Measurements from ENCODE around the gene GPR68. TPM values are rescaled to one million over a fixed set of nuclear protein-coding genes. Genes with fewer than 3 reads are reported as not detected.

Gene GPR68
- total RNA-seq, 1 donor, result 8.0 TPM

DNA sequence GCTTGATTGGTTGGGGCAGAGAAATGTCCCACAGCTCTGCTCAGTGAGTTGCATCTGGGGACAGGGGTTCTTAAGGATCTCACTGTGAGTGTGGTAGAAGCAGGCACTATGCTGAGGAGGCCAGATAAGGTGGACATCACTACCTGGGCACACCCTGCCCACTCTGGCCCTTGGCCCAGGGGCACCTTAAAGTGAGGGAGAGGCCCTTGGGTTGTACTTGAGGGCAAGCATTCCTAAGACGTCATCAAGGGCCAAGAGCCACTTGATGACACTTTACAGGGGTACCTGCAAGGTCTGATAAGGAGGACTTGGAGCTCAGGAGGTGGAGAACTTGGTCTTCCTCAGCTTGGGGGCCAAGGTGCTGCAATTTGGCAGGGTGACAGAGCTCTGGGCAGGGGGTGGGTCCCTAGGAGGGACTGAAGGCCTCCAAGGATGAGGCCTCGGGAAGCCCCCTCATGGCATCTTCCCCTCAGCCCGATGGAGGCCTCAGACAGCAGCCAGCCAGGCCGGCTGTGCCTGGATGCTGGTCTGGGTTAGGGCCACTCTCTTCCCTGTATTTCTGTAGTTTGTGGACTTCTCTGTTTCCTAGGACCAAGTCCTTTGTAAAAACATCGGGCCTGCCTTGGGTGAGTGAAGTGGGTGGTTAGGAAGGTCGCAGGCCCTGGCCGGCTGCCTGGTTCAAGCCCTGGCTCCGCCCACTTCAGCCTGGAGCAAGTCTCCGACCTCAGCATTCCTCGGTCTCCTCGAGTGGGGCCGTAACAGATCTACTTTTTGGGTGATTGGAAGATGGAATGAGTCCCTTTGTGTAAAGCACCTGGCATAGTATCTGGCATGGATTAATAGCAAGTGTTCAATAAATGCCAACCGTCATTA is 24.8 kb downstream of the GPR68 start:
- Histone ChIP-seq H3K79me2 (ENCODE audit: insufficient read depth, low read length) (no peaks in the 10 kb centered on the region), H3K4me1 (ENCODE audit: insufficient read depth, low read length) (peaks cover under 1% of the 10 kb centered on the region), H3K4me2 (ENCODE audit: insufficient read depth, low read length) (no peak overlapping the region), H2AFZ (ENCODE audit: low read length) (no peak overlapping the region), H3K4me3 (ENCODE audit: insufficient read depth, low read length) (no peak overlapping the region), H3K27ac (ENCODE audit: low read depth, low read length) (no peak overlapping the region), H3K27me3 (ENCODE audit: insufficient read depth, low read length) (no peaks in the 10 kb centered on the region), H3K36me3 (ENCODE audit: insufficient read depth, low read length) (peaks cover 10% of the 10 kb centered on the region), H3K9me3 (ENCODE audit: low read depth, low read length) (no peaks in the 10 kb centered on the region), H4K20me1 (ENCODE audit: insufficient read depth, low read length) (no peaks in the 10 kb centered on the region)
- peak; percentile 71 for DNase-seq (ENCODE audit: insufficient read length, low spot score, missing footprints)
- TF ChIP-seq, protein P1, sequence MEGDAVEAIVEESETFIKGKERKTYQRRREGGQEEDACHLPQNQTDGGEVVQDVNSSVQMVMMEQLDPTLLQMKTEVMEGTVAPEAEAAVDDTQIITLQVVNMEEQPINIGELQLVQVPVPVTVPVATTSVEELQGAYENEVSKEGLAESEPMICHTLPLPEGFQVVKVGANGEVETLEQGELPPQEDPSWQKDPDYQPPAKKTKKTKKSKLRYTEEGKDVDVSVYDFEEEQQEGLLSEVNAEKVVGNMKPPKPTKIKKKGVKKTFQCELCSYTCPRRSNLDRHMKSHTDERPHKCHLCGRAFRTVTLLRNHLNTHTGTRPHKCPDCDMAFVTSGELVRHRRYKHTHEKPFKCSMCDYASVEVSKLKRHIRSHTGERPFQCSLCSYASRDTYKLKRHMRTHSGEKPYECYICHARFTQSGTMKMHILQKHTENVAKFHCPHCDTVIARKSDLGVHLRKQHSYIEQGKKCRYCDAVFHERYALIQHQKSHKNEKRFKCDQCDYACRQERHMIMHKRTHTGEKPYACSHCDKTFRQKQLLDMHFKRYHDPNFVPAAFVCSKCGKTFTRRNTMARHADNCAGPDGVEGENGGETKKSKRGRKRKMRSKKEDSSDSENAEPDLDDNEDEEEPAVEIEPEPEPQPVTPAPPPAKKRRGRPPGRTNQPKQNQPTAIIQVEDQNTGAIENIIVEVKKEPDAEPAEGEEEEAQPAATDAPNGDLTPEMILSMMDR (IDR thresholded peaks at IDR 0.05; ENCODE audit: extremely low read depth, low read depth, low read length), result no peak

DNA sequence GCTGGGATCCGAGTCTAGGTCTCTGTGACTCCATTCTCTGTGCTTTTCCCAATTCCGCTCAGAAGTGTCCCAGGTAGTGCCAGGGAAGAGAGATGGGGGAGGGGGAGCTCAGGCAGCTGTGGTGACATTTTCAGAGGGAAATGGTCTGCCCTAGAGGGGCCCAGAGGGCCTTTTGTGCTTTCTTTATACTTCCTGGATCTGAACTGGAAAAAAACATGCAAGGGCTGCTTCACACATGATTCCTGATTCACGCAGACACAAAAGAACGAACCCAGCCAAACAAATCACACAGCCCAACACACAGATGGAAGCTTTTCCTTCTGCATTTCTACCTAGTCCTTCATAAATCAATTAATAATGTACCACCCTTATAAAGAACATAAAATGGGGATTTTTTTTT is 26.5 kb downstream of the GPR68 start:
- Histone ChIP-seq H3K4me3 (ENCODE audit: insufficient read depth, low read length) (no peak overlapping the region), H3K9me3 (ENCODE audit: low read depth, low read length) (no peaks in the 10 kb centered on the region), H3K4me1 (ENCODE audit: insufficient read depth, low read length) (no peaks in the 10 kb centered on the region), H2AFZ (ENCODE audit: low read length) (no peak overlapping the region), H4K20me1 (ENCODE audit: insufficient read depth, low read length) (no peaks in the 10 kb centered on the region), H3K27ac (ENCODE audit: low read depth, low read length) (no peak overlapping the region), H3K36me3 (ENCODE audit: insufficient read depth, low read length) (peaks cover 10% of the 10 kb centered on the region), H3K79me2 (ENCODE audit: insufficient read depth, low read length) (no peaks in the 10 kb centered on the region), H3K27me3 (ENCODE audit: insufficient read depth, low read length) (no peaks in the 10 kb centered on the region), H3K4me2 (ENCODE audit: insufficient read depth, low read length) (no peak overlapping the region)
- no peak for DNase-seq (ENCODE audit: insufficient read length, low spot score, missing footprints)
- TF ChIP-seq, protein P1 (IDR thresholded peaks at IDR 0.05; ENCODE audit: extremely low read depth, low read depth, low read length), result no peak

DNA sequence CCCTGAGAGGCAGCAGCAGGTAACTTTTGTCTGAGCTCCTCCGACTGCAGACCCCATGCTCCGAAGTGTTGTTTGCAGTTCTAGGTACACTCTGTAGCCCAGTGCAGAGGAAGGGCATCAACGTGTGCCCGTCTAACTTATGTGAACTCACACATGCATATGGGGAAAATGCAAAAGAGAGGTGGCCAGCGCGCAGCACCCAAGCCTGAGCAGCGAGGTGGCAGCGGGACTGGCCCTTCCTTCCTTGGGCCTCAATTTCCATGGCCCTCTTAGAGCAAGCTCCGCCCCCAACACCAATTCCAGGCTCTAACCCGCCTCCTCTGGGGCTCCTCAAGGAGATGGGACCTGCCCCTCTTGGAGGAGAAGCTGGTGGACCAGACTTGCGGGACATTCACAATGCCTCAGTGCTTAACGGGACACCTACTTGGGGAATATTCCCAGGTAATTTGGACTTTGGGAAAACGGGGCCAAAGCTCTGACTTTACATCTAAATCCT is 27.7 kb downstream of the GPR68 start:
- Histone ChIP-seq H3K4me3 (ENCODE audit: insufficient read depth, low read length) (no peak overlapping the region), H4K20me1 (ENCODE audit: insufficient read depth, low read length) (no peaks in the 10 kb centered on the region), H3K4me1 (ENCODE audit: insufficient read depth, low read length) (no peaks in the 10 kb centered on the region), H3K79me2 (ENCODE audit: insufficient read depth, low read length) (no peaks in the 10 kb centered on the region), H3K36me3 (ENCODE audit: insufficient read depth, low read length) (peaks cover 10% of the 10 kb centered on the region), H2AFZ (ENCODE audit: low read length) (no peak overlapping the region), H3K27me3 (ENCODE audit: insufficient read depth, low read length) (no peaks in the 10 kb centered on the region), H3K27ac (ENCODE audit: low read depth, low read length) (no peak overlapping the region), H3K9me3 (ENCODE audit: low read depth, low read length) (no peaks in the 10 kb centered on the region), H3K4me2 (ENCODE audit: insufficient read depth, low read length) (no peak overlapping the region)
- DNase-seq (ENCODE audit: insufficient read length, low spot score, missing footprints), result no peak
- TF ChIP-seq, protein P1 (IDR thresholded peaks at IDR 0.05; ENCODE audit: extremely low read depth, low read depth, low read length), result no peak

DNA sequence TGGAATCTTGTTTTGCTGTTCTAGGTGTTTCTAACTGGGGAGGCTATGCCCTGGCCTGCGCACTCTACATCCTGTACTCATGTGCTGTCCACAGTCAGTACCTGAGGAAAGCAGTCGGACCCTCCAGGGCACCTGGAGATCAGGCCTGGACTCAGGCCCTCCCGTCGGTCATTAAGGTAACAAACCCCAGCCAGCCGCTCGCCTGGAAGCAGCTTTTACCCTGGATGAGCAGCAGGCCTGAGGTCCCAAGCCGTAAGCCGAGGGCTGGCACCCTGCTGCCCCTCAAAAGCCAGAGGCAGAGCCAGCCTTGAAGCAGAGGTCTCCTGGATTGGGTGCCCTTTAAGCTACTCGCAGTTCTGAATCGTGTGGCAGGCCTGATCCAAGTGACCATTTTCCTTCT is 29.1 kb downstream of the GPR68 start:
- H3K27ac ChIP-seq (ENCODE audit: low read depth, low read length), result no peak overlapping the region
- H3K4me1 ChIP-seq (ENCODE audit: insufficient read depth, low read length), result no peaks in the 10 kb centered on the region
- no peaks in the 10 kb centered on the region for H3K27me3 ChIP-seq (ENCODE audit: insufficient read depth, low read length)
- H4K20me1 ChIP-seq (ENCODE audit: insufficient read depth, low read length), result no peaks in the 10 kb centered on the region
- H3K79me2 ChIP-seq (ENCODE audit: insufficient read depth, low read length), result no peaks in the 10 kb centered on the region
- H3K36me3 ChIP-seq (ENCODE audit: insufficient read depth, low read length), result peaks cover 10% of the 10 kb centered on the region
- H3K4me3 ChIP-seq (ENCODE audit: insufficient read depth, low read length), result no peak overlapping the region
- H3K9me3 ChIP-seq (ENCODE audit: low read depth, low read length), result no peaks in the 10 kb centered on the region
- TF ChIP-seq, protein P1 (IDR thresholded peaks at IDR 0.05; ENCODE audit: extremely low read depth, low read depth, low read length), result no peak
- no peak for DNase-seq (ENCODE audit: insufficient read length, low spot score, missing footprints)
- no peak overlapping the region for H3K4me2 ChIP-seq (ENCODE audit: insufficient read depth, low read length)
- no peak overlapping the region for H2AFZ ChIP-seq (ENCODE audit: low read length)
